Epithelial cell of prostate (primary cell): ENCODE data around the gene MRPS6.
A peak's percentile ranks its signal among the peaks of the same experiment; 100 is the strongest.

Experiments
- DNase-seq: peaks from one replicate; pipeline ENCODE4 v3.0.0-alpha.2; 2011; ENCODE audit warnings: low read depth, low spot score
- H3K27ac ChIP-seq: fragments of 450-650 bp; 2 replicates; pipeline ENCODE4 v1.5.1; 2017; ENCODE audit warnings: mild to moderate bottlenecking

Gene MRPS6

DNA sequence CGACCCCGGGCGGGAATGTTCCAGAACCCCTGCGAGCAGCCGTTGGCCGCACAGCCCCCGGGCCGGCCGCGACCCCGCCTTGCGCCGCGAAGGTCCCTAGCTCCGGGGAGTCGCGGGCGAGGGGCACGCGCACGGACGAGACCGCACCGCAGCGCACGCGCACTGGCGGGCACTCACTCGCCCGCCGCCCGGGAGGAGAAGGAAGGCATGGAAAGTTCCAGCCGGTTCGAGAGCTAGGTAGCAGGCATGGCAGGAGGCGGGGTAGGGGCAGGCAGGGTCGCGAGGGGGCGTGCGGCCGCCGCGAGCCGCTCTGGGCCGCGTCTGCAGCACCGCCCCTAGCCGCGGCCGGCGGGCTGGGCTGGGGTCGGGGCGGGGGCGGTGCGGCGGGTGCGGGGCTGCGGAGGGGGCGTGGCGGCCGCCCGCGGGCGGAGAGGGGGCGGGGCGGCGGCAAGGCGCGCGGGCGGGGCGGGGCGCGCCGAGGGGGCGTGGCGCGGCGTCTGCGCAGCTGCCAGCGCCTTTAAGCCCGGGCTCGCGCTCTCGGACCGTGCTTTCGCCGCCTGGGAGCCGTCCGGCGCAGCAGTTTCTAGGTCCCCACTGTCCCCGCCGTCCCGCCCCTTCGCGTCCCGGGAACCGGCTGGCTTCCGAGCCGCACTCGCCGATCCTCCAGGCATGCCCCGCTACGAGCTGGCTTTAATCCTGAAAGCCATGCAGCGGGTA lies at the start of gene MRPS6, which contains the start of gene SLC5A3:
Gene MRPS6, plus strand, starts transcription at position 547 of the 717 bp plus-strand sequence. Its CDS starts 123 bp downstream, at position 670.
Gene SLC5A3, plus strand, starts transcription at position 547 of the 717 bp plus-strand sequence. CDS start 21,621 bp downstream, outside the sequence.
- H3K27ac ChIP-seq: peak within 1 kb of the TSS; percentile 71
- no peak for DNase-seq

DNA sequence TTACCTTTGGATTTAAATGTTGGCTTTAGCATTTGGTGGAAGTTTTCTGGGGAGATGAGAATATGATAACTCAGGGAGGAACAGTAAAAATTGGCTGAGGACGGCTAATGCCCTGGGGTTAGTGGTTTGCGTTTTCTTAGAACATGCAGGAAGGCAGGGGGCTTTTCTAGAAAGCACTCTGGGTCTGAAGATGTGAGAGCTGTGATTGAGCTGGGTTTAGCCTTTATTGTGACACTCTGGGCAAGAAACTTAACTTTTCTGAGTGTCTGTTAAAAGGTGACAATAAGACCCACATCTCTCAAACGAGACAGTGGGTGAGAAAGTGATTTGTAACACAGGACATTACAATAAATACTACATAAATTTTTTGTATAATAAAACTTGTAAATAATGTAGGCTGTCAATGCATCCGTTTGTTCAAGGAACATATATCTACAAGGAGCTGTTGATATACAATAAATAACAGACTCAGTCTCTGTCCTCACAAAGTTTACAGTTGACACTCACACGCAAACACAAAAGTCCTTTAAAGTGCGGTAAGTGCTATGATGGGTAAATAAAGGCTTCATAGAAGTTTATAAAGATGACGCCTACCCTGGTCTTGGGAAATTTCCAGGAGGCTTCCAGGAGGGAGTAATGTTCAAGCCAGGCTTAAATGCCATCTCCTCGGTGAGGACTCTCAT lies 49.5 kb upstream of the MRPS6 start:
- no peak overlapping the region for H3K27ac ChIP-seq
- no peak for DNase-seq

DNA sequence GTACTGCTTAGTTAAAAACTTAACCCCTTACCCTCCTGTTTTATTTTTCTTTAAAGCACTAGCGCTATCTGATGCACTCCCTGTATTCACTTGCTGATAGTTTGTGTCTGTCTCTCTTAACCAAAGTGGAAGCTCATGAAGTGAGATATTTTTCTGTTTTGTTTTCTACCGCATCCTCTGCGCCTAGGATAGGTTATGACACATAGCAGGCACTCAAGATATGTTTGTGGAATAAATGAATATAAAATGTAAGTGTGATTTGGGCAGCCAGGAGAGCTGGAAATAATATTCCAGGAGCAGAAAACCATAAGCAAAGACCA lies 49.0 kb upstream of the MRPS6 start:
- no peak for DNase-seq

DNA sequence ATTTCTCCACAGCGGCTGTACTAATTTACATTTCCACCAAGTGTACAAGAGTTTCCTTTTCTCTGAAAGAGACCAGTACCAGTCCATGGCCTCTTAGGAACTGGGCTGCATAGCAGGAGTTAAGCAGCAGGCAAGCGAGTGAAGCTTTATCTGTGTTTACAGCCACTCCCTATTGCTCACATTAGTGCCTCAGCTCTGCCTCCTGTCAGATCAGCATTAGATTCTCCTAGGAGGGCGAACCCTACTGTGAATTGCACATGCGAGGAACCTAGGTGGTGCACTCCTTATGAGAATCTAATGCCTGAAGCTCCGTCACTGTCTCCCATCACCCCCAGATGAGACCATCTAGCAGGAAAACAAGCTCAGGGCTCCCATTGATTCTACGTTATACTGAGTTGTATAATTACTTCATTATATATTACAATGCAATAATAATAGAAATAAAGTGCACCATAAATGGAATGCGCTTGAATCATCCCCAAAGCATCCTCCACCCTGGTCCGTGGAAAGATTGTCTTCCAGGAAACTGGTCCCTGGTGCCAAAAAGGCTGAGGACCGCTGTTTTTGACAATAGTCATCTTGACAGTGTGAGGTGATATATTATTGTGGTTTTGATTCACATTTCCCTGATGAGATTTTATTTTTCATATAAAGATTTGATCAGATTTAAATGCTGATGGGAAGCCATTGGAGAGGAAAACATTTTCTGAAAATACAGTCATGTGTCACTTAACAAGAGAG lies 45.5 kb upstream of the MRPS6 start:
- no peak for DNase-seq
- H3K27ac ChIP-seq: no peak overlapping the region

More for the DNA sequence above, 49.0 kb upstream of the MRPS6 start:
- no peak overlapping the region for H3K27ac ChIP-seq

DNA sequence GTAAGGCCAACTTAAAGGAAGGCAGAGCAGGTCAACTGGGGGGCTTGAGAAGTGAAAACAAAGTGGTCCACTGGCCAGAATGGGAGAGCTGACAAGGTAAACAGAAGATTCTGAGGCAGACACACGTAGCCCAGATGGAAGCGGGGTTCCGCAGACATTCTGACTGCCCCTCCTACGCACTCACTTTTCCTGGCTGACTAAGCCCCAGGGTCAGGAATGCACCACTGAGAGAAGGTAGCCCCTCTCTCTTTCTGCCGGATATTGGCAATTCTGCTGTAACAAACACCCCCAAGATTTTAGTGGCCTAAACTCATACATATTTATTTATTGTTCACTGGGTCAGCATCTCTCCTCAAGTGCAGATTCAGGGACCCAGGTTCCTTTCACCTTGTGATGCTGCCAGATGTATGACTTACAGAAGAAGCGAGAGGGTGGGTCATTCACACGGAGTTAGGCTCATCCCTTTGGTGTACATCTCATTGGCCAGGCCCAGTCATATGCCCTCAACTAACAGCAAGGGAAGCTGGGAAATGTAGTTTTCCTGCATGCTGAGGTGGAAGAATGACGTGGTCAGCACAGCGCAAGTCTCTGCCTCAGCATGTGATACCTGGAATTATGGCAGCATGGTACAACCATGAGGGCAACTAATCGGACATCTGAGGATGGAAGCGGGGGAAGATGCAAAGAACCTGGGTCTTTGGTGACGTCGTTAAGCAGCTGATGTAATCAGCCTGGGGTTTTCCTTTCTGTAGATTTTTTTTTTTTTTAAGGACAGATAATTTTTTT lies 43.4 kb upstream of the MRPS6 start:
- H3K27ac ChIP-seq: no peak overlapping the region
- DNase-seq: no peak

DNA sequence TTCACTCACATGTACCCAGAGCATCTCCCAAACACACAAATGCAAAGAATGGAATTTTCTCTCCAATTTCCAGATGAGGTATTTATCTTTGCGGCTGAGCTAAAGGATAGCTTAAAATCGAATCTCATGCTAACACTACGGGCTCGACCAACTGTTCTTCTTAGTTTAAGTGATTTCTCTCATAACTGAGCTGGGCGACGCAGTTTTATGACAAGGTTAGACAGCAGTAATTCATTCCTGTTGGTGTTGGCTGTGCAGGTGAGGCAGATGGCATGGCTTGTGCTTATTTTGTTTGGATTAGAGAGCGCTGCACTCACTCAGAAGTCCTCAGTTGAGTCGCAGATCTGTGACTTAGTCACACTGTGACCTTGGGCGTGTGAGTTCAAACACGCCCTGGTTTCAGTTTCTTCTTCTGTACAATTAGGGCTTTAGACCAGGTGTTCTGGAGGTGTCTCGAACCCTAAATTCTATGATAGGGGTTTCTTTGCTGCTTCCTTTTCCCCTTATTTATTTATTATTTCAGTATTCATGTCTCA lies 41.5 kb upstream of the MRPS6 start:
- no peak for DNase-seq
- no peak overlapping the region for H3K27ac ChIP-seq

DNA sequence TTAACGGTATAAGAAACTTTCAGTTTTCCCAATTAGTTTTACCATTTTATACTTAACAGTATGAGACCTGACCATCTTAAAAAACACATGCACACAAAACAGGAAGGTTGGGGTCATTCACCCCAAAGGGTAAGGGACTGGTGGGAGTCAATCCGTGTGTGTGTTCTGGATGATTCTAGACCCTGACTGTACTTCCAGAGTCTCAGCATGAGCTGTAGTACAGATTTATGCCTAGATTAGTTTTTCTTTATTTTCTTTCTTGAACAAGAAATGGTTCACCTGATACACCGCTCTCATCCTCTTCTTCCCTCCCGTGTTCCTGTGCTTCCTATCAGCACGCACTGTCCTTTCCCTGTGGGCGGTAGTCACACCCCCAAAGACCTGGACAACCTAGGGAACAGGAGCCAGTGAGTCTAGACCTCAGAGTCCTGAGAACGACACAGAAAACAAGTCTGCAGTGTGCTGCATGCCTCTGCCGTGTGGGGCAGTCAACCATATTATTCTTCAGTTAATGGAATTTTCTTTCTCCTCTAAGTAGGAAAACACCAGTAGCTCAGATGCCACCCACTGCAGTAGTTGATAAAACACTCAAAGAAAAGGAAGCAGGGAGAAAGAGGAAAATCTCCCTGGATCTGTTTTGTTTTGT lies 38.9 kb upstream of the MRPS6 start:
- H3K27ac ChIP-seq: no peak overlapping the region
- no peak for DNase-seq

DNA sequence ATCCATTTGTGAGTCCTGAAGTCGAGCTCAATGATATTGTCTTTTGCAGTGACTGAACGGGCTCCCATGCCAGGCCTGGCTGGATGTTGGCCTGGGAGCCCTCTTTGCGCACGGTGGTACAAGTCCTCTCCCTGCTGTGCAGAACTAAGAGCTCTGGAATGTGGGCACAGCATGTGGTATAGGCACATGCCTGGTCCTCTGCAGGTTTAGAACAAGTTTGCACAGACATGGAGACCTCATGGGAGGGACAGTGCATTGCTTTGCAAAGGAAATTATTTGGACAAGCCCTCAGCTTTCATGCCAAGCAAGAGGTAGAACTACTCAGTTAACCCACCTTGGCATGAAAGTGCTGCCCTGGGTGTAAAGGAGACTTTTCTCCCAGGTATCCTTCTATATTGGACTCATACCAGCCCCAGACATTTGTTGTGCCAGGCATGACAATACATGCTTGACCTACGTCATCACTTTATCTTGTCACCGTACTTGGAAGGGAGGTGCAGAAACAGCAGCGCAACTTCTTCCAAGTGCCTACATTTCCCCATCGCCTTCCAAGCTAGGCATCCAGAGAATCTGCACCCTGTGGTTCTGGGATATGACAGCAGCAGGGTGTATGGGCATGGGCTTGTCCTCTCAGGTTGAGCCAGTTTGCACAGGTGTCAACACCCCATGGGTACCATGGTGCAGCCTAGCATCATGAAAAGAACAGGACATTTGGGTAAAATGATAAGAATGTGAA lies 37.6 kb upstream of the MRPS6 start:
- peak overlapping the region; percentile 42 for H3K27ac ChIP-seq
- DNase-seq: peak; percentile 52

DNA sequence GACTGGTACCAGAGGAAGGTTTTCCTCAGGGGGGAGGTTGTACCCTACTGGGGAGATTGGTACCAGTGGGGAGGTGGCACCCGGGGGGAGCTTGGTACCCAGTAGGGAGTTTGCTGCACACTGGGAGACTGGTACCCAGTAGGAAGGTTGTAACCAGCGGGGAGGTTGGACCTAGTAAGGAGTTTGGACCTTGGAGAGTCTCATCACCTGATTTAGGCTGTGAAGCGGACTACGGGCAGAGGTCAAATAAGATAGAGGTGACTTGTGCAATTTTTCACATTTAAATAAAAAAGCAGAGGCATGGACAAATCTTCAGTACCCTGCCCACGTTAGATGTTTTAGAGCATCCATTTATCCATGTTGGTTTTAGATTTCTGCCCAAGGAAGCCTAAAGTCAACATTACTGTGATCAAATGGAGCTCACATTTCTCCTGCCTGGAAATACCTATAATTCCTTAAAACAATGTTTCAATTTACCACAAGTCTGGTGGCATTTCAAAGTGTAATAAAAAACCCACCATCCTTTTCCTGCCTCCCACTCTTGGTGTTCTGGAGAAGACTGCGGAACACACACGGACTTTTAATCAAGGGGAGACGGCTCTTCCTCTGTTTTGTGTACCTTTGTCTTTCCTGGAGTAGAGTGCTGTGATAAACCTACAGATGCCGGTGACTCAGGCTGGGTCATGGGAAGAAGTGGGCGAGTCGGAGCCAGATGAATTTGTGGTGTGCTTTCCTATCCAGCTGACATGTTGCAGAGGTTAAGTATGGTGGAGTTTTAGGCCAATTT lies 36.2 kb upstream of the MRPS6 start:
- DNase-seq: no peak
- peak overlapping the region; percentile 48 for H3K27ac ChIP-seq

DNA sequence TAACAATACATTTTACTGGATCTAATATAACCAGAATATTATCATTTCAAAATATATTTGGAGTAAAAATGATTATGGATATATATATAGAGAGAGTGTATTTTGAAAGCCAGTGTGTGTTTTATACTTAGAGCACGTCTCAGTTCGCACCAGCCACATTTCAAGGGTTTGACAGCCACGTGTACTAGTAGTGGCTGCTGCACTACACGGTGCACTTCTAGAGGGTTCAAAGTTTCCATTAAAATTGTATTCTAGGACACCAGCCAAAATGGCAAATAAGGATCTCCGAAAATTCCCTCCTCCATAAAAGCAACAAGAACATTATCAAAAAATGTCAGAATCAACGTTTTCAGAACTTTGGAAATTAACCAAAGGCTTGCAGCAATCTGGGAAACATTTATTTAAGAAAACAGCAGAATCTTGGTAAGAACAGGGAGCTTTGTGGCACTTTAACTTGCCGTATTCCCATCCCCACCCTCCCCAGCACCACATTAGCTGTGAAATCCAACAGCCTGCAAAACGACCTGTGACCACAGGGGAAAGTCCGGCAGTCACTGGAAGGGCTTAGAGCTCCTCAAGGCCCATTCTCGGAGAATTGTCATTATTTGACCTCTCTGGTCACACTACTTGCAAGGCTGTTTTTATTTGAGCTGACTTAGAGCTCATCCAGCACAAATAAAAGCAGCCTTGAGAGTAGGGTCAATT lies 33.5 kb upstream of the MRPS6 start:
- DNase-seq: no peak
- no peak overlapping the region for H3K27ac ChIP-seq

DNA sequence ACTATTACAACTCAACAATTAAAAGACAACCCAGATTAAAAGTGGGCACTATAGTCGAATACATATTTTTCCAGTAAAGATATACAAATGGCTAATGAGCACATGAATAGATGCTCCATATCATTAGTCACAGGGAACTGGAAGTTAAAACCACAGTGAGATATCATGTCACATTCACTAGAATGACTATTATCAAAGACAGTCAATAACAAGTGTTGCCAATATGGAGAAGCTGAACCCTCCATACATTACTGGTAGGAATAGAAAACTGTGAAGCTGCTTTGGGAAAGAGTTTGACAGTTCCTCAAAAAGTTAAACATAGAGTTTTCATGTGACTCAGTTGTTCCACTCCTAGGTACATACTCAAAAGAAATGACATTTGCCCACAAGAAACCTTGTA lies 30.6 kb upstream of the MRPS6 start:
- DNase-seq: no peak
- H3K27ac ChIP-seq: no peak overlapping the region

DNA sequence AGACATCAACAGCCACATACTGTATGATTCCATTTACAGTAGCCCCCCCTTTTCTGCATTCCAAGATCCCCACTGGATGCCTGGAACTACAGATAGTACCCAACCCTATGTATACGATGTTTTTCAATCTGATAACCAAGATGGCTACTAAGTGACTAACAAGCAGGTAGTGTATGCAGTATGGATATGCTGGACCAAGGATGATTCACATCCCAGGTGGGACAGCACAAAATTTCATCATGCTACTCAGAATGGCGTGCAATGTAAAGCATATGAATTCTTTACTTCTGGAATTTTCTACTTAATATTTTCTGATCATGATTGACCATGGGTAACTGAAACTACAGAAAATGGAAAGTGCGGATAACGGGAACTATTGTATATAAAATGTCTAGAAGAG lies 30.0 kb upstream of the MRPS6 start:
- no peak for DNase-seq

DNA sequence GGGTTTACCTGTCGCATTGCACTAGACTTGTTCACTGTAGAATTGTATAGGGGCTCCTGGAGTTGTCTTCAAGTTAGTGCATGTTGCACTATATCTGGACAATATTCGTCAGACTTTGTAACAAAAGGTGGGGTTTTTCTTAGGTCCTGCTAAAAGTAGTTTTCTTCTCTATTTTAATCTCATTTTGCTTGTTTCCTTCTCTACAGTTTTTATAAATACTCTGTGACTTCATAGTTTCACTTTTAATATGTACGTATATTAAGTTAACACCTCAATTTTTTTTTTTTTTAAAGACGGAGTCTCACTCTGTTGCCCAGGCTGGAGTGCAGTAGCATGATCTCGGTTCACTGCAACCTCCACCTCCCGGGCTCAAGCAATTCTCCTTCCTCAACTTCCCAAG lies 26.5 kb upstream of the MRPS6 start:
- no peak overlapping the region for H3K27ac ChIP-seq

More for the DNA sequence above, 30.0 kb upstream of the MRPS6 start:
- no peak overlapping the region for H3K27ac ChIP-seq

DNA sequence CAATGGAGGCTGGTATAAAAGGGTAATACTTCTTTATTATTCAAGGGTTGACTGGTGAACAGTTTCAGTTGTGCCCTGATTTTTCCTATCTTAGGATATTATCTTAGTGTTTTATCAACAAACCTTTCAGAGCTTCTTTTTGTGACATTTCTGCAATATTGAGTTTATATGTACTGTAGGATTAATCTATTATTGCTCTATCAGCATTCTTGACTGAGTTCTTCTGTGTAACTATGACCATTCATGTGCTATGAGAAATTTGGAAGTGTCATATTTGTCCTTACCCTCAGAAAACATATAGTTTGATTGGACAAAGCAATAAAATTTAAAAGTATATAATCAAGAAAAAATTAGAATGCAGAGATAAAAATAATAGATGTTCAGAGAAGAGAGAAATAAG lies 25.5 kb upstream of the MRPS6 start:
- no peak overlapping the region for H3K27ac ChIP-seq
- no peak for DNase-seq

More for the DNA sequence above, 26.5 kb upstream of the MRPS6 start:
- DNase-seq: no peak

DNA sequence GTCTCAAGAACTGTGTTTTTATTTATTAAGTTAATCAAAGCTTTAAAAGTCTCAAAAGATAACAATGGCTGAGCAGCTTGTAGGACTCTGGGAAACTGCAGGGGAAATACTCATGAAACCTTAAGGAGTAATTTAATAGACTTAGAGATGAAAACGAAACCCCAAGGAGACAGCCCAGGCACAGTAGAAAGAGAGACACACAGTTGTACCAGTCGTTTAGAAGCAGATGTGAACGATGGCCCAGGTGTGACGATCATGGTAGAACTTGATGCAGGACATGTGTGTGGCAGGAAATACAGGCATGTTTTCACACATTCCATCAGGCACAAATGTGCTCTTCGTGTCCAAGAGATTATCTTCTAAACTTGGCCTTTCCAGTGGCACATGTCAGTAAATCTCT lies 21.2 kb upstream of the MRPS6 start:
- no peak for DNase-seq
- no peak overlapping the region for H3K27ac ChIP-seq

DNA sequence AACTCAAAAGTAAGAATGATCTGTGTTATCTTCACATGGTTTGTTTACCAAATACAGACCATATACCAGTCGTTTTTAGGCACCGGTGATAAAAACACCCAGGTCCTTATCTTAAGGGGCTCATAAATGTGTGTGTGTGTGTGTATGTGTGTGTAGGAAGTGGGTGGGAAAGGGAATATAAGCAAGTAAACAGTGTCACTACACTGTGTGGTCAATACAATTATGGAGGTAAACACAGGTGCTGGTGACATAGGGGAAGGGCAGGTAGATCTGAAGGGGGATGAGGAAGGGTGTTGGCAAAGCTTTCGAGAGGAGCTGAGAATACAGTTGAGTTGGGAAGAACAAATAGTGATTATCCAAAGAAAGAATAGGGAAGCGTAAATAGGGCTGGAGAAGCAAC lies 19.1 kb upstream of the MRPS6 start:
- H3K27ac ChIP-seq: no peak overlapping the region
- no peak for DNase-seq

DNA sequence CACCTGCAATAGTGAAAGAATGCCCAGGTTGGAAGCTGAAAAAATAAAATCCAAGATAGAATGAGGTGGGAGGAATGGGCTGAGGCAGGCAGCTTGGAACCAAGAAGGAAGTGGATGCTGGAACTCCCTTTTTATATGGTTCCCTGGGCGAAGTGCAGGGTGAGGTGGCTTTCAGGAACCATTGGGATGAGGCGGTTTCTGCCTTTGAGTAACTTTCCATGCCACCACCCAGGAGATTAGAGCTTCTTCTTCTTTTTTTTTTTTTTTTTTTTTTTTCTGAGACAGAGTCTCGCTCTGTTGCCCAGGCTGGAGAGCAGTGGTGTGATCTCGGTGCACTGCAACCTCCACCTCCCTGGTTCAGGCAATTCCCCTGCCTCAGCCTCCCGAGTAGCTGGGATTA lies 17.8 kb upstream of the MRPS6 start:
- DNase-seq: no peak
- H3K27ac ChIP-seq: no peak overlapping the region

DNA sequence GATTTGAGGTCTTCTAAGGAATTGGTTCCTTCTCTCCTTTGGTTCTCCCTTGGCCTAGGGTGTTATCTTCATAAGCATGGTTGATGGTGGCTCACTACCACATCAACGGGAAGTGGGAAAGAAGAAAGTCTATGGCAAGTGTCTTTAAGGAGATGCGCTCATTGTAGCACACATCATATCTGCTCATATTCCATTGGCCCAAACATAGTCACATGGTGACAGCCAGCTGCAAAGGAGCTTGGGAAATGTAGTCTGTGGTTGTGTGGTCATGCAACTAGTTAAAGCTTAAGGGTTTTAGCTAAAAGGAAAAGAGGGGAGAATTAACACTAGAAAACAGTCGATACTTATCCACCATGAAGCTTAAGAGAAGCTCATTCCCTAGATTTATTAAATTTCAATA lies 11.4 kb upstream of the MRPS6 start:
- no peak overlapping the region for H3K27ac ChIP-seq
- DNase-seq: no peak
